BE2C (cell line): ENCODE results near the gene SKP1.
"Not testable (repeated sequence)": the region's sequence is repeated elsewhere in the genome, so short reads cannot be mapped to it uniquely, and the experiment has no call there.

Source experiments
- DNase-seq: peaks from one replicate; pipeline ENCODE4 v3.0.0-alpha.2; 2020
- H3K27me3 ChIP-seq: fragments of 250-450 bp; sonication (Bioruptor Pico); 2 replicates; pipeline ENCODE4 v1.5.1; 2020; ENCODE audit warnings: mild to moderate bottlenecking
- H3K36me3 ChIP-seq: fragments of 250-450 bp; sonication (Bioruptor Pico); 2 replicates; pipeline ENCODE4 v1.5.1; 2020; ENCODE audit warnings: mild to moderate bottlenecking
- H3K4me1 ChIP-seq: fragments of 250-450 bp; sonication (Bioruptor Pico); 2 replicates; pipeline ENCODE4 v1.5.1; 2020
- H3K4me3 ChIP-seq: 2 replicates; pipeline ENCODE4 v1.5.1; 2011; ENCODE audit warnings: low read depth, low read length
- H3K9me3 ChIP-seq: fragments of 250-450 bp; sonication (Bioruptor Pico); 2 replicates; pipeline ENCODE4 v1.5.1; 2020
- CTCF ChIP-seq: IDR thresholded peaks from 2 replicates; pipeline ENCODE4 v1.5.1; 2012; ENCODE audit warnings: mild to moderate bottlenecking, low read depth, low read length

The SKP1 gene

DNA sequence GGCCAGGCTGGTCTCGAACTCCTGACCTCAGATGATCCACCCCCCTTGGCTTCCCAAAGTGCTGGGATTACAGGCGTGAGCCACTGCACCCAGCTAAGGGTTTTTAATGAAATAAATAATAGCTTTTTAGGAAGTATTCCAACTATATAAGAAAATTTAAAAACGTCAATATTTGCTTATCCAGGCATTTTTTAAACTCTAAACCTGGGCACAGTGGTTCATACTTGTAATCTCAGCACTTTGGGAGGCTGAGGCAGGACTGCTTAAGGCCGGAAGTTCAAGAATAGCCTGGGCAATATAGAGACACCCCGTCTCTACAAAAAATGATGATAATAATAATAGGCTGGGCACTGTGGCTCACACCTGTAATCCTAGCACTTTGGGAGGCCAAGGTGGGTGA, 14.2 kb downstream of the SKP1 start:
- no peak overlapping the region for H3K4me3 ChIP-seq
- no peaks in the 10 kb centered on the region for H3K4me1 ChIP-seq
- H3K9me3 ChIP-seq = no peaks in the 10 kb centered on the region
- no peak for TF ChIP-seq CTCF
- peaks cover 81% of the 10 kb centered on the region for H3K36me3 ChIP-seq
- no peak for DNase-seq
- H3K27me3 ChIP-seq = no peaks in the 10 kb centered on the region

DNA sequence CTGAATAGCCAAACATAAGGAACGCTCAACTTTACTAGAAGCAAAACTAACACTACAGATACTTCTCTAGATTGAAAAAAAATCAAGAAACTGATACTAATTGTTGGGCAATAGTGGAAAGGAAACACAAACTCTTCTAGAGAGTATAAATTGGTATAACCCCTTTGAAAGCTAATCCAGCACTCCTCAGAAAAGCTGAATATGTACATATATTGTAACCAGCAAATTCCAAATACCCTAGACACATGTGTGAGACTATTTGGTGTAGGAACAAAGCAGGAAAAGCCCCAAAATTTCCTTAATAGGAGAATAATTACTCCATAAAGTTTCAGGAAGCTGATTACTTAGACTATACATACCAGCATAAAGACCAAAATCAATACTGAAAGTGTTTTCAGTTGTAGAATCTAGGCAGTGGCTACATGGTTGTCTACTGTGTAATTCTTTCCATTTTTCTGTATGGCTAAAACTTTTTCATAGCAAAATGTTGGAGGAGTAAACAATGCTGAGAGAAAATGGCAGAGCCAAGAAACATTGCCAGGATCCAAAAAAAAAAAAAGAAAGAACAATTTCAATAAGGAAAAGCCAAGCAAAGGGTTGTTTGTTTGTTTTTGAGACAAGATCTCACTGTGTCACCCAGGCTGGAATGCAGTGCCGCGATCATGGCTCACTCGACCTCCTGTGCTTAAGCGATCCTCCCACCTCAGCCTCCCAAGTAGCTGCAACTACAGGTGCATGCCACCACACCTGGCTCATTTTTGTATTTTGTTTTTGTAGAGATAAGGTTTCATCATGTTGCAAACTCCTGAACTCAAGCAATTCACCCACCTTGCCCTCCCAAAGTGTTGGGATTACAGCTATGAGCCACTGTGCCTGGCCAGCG, 15.0 kb downstream of the SKP1 start:
- Histone ChIP-seq H3K27me3 (no peaks in the 10 kb centered on the region), H3K36me3 (peaks cover 79% of the 10 kb centered on the region), H3K4me3 (no peak overlapping the region), H3K4me1 (no peaks in the 10 kb centered on the region), H3K9me3 (no peaks in the 10 kb centered on the region)
- TF ChIP-seq CTCF = no peak
- no peak for DNase-seq

GRCh38 chr5:134153657-134154056, 23.1 kb downstream of the SKP1 start:
- Histone ChIP-seq H3K9me3 (no peaks in the 10 kb centered on the region), H3K27me3 (no peaks in the 10 kb centered on the region), H3K4me1 (no peaks in the 10 kb centered on the region), H3K36me3 (peaks cover 78% of the 10 kb centered on the region), H3K4me3 (no peak overlapping the region)
- no peak for DNase-seq
- no peak for TF ChIP-seq CTCF

- no peak for DNase-seq
- H3K36me3 ChIP-seq = peaks cover 76% of the 10 kb centered on the region
- TF ChIP-seq CTCF = no peak
- no peaks in the 10 kb centered on the region for H3K4me1 ChIP-seq
- no peak overlapping the region for H3K4me3 ChIP-seq
- H3K9me3 ChIP-seq = no peaks in the 10 kb centered on the region
- no peaks in the 10 kb centered on the region for H3K27me3 ChIP-seq
These were observed 23.5 kb downstream of the SKP1 start for GRCh38 chr5:134153241-134153640.

DNA sequence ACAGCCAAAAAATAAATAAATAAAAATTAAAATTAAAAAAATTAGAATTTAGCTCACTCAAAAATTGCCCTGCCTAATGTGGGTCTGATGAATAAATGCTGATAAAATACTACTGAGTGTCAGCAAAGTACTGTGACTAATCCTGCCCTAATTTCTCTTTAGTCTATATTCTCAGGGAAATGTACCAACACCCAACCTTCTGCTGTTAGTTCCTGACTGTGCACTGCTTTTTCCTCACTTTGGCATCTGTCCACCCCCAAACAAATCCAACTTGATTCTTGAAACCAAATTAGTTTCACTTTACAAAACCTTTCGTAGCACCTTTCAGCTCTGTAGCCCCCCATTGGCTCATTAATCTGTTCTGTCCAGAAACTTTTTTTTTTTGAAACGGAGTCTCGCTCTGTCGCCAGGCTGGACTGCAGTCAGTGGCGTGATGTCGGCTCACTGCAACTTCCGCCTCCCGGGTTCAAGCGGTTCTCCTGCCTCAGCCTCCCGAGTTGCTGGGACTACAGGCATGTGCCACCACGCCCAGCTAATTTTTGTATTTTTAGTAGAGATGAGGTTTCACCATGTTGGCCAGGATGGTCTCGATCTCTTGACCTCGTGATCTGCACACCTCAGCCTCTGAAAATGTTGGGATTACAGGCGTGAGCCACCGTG, 24.4 kb downstream of the SKP1 start:
- H3K4me1 ChIP-seq, H3K4me3 ChIP-seq, H3K9me3 ChIP-seq, DNase-seq, H3K27me3 ChIP-seq: not testable (repeated sequence)
- H3K36me3 ChIP-seq = peaks cover 73% of the 10 kb centered on the region

DNA sequence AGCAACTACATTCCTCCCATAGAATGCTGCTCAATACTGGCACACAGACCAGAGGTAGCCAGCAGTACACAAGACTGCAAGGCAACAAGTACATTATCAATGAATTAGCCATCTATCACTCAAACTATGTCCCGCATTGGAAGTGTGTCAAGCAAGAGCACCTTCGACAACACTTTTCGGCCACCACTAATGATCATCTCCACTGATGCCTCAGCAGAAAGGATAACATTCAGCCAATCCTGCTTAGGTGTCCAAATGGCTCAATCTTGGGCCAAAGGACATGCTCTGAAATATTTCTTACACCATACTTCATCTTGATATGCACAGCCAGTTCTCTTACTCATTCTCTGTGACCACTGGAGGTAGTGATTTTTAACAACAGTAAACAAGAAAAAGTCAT, 25.0 kb downstream of the SKP1 start:
- no peak overlapping the region for H3K4me3 ChIP-seq
- peaks cover 78% of the 10 kb centered on the region for H3K36me3 ChIP-seq
- TF ChIP-seq CTCF = no peak
- no peak for DNase-seq
- H3K9me3 ChIP-seq = no peaks in the 10 kb centered on the region
- H3K27me3 ChIP-seq = no peaks in the 10 kb centered on the region
- H3K4me1 ChIP-seq = no peaks in the 10 kb centered on the region
